K562 (cell line): ENCODE data around the gene CCNB1IP1. TPM values are rescaled to one million over a fixed set of nuclear protein-coding genes. Genes with fewer than 3 reads are reported as not detected.

Experiments
- BRF2 ChIP-seq: IDR thresholded peaks from 3 replicates; pipeline ENCODE4 v1.6.1; 2011; ENCODE audit warnings: borderline replicate concordance, mild to moderate bottlenecking; ENCODE audit not compliant: insufficient read length, insufficient read depth
- GABPA ChIP-seq: fragments of 200-800 bp; sonication (Bioruptor generic); conservative IDR thresholded peaks from 2 replicates; pipeline ENCODE4 v1.6.1; 2016; ENCODE audit warnings: low read depth, missing genetic modification characterization, missing compliant biosample characterization
- JUND ChIP-seq, 2 experiments: IDR thresholded peaks; 2 replicates in 1 of 2; 3 replicates in 1 of 2; pipeline ENCODE4 v1.6.1; 2011; ENCODE audit warnings: borderline replicate concordance in 2 of 2, low read depth in 2 of 2, low read length in 2 of 2, improper control_type of control experiment in 1 of 2, missing biosample characterization in 1 of 2, missing genetic modification characterization in 1 of 2, missing genetic modification reagents in 1 of 2
- REST ChIP-seq, 2 experiments: fragments of 450-650 bp; formaldehyde crosslinking in 1 of 2; IDR thresholded peaks; 2 replicates each; pipeline versions ENCODE4 v1.4.0 to v1.6.1; 2014 to 2020; ENCODE audit warnings: mild to moderate bottlenecking in 2 of 2, borderline replicate concordance in 1 of 2, low read depth in 1 of 2
- SMARCA4 ChIP-seq: fragments of 450-650 bp; IDR thresholded peaks from 2 replicates; pipeline ENCODE4 v1.6.1; 2016
- ZNF511 ChIP-seq: sonication (generic); formaldehyde crosslinking; IDR thresholded peaks from 2 replicates; pipeline ENCODE4 v1.8.0; 2022; ENCODE audit warnings: mild to moderate bottlenecking, missing genetic modification reagents
- ZNF76 ChIP-seq: fragments of 250-450 bp; sonication (Bioruptor Pico); IDR thresholded peaks from 2 replicates; pipeline ENCODE4 v1.4.0; 2020; ENCODE audit warnings: mild to moderate bottlenecking, moderate library complexity, borderline replicate concordance
- ZSCAN29 ChIP-seq: fragments of 450-650 bp; IDR thresholded peaks from 2 replicates; pipeline ENCODE4 v1.6.1; 2017
- ZSCAN32 ChIP-seq: fragments of 450-650 bp; formaldehyde crosslinking; IDR thresholded peaks from 2 replicates; pipeline ENCODE4 v1.4.0; 2020; ENCODE audit warnings: mild to moderate bottlenecking, moderate library complexity
- polyA plus RNA-seq, 8 experiments: library from polyadenylated mRNA; depleted of rRNA in 4 of 8; stranded (reverse) in 5 of 8; unstranded in 3 of 8; fragments of >200 nt; fragmentation: Nextera tagmentation in 2 of 8; fragmentation: Illumina TruSeq in 1 of 8; extraction: Ambion mirVana in 2 of 8; extraction: Trizol in 1 of 8; gene quantifications; 2 replicates each; pipeline versions ENCODE4 v1.2.1 to v1.2.3, GENCODE V29; 2011 to 2014; ENCODE audit warnings: inconsistent platforms in 1 of 8, missing spikeins in 1 of 8
- total RNA-seq, 7 experiments: library from RNA; depleted of rRNA in 6 of 7; stranded (reverse); fragments of >200 nt in 6 of 7; fragmentation: Illumina TruSeq in 2 of 7; extraction: Trizol in 2 of 7; gene quantifications; 2 replicates each; pipeline versions ENCODE4 v1.2.1 to v1.2.3, GENCODE V29; 2011 to 2021; ENCODE audit warnings: low replicate concordance in 1 of 7

CCNB1IP1 gene
- total and polyA plus RNA-seq, 9 of the 15 experiments (the other 6 are each of a cell fraction or from before 2014, with no cell fraction given) = 51.8 to 152 (median 81.0) TPM

- TF ChIP-seq REST (IDR thresholded peaks at IDR 0.05; ENCODE audit: borderline replicate concordance) (no peak), REST (CRISPR knock-in tag; IDR thresholded peaks at IDR 0.05; ENCODE audit: low read depth) (no peak), ZNF511 (no peak), SMARCA4 (no peak), ZNF76 (CRISPR knock-in tag) (no peak), ZSCAN32 (CRISPR knock-in tag) (no peak), JUND (IDR thresholded peaks at IDR 0.05; ENCODE audit: borderline replicate concordance, low read depth, low read length) (no peak), JUND (tag; IDR thresholded peaks at IDR 0.05; ENCODE audit: borderline replicate concordance, low read depth, low read length) (no peak), BRF2 (no peak), GABPA (tag) (no peak), ZSCAN29 (no peak)
Measured at GRCh38 chr14:20356422-20356821, 23.3 kb upstream of the CCNB1IP1 start (continued).
